NCI-H2227 (cell line): ENCODE results near the gene SCGB3A2.

Experiments used
- DNase-seq: peaks from one replicate; lab custom pipeline; 2025; ENCODE audit not compliant: unreplicated experiment; lab: John Stamatoyannopoulos, UW

The SCGB3A2 gene

DNA sequence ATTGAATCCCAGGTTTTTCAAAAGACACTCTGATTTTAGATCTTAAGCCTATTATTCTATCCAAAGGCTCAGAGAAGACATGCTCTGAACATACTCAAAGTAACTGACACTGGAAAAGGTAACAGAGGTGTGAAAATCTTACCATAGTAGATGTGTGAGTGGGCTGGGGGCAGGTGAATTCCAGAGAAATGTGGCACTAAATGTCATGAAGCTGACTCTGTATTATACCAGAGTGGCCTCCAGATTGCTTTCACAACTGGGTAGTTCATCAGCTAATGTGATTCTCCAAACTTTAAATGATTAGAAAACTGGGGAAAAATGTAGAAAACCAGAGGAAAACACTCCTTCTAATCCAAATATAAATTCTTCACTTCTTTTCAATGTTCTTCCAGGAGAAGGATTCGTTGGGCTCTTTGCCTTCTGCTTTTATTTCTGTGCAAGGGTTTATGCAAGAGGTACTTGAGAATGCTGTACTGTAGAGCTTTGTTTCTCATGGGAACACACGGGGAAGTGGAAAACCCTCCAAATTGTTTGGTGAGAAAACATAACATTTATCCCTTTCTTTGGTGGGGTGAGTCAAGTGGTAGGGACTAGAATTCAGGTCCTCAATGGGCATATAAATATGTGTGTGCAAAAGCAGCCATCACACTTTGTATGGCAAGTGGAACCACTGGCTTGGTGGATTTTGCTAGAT, at the start of gene SCGB3A2:
Gene SCGB3A2, plus strand, starts transcription at position 646 of the 694 bp plus-strand sequence. CDS start 93 bp downstream, outside the sequence.
- no peak for DNase-seq

GRCh38 chr5:147830035-147830434, 48.5 kb upstream of the SCGB3A2 start:
- no peak for DNase-seq

GRCh38 chr5:147831465-147831864, 47.0 kb upstream of the SCGB3A2 start, which contains the start of gene SPINK1:
TSS of gene SPINK1 (minus strand) at chr5:147831671. CDS start at chr5:147831577, 94 bp downstream.
- no peak for DNase-seq

DNA sequence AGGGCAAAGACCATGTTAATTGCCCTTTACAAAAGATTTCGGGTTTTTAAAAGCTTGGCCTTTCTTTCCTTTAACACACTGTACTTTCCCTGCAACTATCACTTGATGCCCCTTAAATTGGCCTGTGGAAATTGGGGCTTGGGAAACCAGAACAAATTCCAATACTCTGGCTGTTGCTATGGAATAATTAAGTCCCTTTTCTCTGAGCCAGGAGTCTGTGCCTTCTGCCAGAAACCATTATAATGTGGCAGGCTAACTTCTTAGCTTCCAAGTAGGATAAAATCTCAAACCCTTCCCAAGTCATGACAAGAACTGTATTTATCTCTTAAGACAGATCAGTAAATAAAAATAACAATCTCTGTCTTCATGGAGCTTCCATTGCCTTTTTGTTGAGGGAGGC, 46.0 kb upstream of the SCGB3A2 start:
- no peak for DNase-seq

- DNase-seq = no peak
Measured at GRCh38 chr5:147835386-147835798, 43.1 kb upstream of the SCGB3A2 start.

DNA sequence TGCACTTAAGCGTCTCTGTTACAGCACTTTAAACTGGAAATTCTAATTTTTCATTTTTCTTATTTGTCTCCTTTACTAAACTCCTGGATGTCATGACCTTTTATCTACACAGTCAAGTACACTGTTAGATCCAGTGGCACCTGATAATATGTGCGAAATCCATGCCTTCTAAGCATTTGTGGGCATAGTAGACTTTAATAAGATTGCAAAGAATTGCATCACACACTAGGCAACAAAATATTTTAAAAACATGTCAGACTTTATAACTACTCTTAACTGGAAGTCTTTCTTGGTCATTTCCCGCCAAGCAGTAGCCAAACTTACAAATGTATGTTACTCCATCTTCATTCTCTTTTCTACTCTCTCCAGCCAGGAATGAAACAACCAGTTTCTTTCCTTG, 42.1 kb upstream of the SCGB3A2 start:
- no peak for DNase-seq

GRCh38 chr5:147842869-147843268, 35.6 kb upstream of the SCGB3A2 start:
- DNase-seq = no peak

GRCh38 chr5:147844846-147845245, 33.7 kb upstream of the SCGB3A2 start:
- DNase-seq = no peak

DNA sequence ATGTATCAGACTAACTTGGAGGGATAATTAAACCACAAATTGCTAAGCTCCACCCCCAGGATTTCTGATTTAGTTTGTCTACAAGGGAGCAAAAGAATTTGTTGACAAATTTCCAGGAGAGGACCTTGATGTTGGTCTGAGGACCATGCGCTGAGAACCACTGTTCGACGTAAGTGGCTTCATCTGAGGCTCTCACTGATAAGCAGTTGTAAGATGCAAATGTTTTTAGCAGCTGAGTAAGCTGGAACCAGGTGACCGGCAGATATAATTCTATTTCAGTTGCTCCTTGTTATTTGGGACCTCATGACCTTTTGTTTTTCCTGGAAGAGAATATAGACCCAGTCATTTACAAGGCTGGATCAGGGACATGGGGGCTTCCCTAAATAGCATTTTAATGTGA, 32.9 kb upstream of the SCGB3A2 start:
- DNase-seq = no peak

GRCh38 chr5:147849226-147849625, 29.3 kb upstream of the SCGB3A2 start:
- no peak for DNase-seq

DNA sequence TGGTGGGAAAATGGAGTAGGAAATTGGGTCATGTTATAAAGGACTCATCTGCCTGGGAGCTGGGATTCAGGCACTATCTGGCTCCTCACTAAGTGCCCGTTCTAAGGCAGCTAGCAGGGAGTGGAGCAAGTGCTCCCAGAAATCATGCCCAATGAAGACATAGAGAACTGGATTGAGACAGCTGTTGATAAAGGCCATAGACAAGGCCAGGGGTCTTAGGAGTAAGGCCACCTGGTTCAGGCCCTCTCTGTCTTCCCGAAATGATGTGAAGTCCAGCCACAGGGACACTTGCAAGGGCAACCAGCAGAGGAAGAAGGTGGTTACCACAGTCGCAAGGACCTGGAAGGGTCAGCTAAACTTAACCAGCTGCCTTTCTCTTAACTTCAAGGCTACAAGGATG, 26.9 kb upstream of the SCGB3A2 start:
- DNase-seq = no peak

DNA sequence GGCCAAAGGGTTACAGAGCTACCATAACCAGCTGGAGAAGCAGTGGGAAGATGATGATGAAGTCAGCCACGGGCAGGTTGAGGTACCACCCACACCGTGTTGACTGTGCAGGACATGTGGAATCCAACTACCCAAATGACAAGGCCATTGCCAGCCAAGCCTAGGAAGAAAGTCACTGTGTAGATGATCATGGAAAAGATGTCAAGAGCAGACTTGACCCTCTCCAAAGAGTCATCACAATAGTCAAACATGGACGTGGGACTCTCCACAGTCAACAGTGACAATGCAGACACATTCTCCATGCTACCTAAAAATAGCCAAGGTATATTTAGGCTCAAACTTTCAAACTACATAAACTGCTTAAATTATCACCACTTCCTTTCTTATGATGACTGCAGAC, 26.1 kb upstream of the SCGB3A2 start:
- no peak for DNase-seq

- DNase-seq = no peak
Measured at GRCh38 chr5:147853372-147853987, 25.0 kb upstream of the SCGB3A2 start.

DNA sequence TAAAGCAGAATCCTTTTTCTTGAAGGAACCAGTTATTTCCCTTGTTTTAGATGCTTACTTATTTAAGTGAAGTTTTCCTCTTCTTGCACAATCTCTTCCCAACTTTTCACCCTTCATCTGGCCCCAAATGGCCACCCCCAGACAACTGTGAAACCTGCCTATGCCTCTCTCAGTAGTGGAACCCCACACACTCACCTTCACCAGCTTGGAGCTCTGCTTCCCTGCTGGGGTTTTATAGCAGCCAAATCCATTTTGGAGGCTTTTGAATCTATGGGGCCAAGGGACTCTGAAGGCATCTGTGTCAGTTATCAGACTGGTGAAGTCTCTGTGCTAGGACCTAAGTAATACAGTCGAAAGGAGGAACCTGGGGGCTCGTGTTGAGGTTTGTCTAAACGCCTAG, 24.2 kb upstream of the SCGB3A2 start:
- no peak for DNase-seq

DNA sequence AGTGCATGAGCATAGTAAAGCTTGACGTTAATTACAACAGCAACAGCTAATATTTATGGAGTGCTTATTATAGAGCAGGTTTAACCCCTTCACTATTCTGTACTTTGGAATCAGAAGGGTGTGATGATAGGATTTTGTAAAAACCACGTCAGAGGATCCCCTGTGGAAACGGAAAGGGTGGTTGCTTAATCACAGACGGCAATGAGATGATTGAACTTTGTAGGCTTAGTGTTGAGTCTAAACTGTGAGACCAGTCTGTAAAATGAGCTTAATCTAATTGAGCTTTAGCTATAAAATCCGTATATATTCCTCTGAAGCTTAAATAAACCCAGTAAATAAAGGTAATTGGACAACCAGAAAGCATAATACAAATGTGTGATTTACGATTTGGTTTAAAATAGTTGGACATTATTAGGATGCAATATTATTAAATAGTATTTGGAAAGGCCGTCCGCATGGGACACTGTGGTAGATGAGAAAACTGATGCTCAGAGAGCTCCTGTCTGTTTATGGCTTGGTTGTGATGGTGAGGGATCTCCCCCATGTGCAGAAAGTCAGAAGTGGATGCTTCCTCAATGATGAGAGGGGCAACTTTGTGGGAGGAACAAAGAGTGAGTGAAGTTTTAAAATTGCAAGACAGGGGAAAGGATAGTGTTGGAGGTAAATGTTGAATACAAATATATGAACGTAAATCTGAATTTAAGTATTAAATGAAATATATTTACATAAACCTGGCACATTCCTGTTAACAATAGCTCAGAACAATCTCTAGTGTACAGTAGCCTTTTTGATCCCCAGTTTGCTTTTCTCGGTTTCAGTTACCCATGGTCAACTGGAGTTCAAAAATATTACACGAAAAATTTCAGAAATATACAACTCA, 23.4 kb upstream of the SCGB3A2 start:
- no peak for DNase-seq

- DNase-seq = no peak
Measured at GRCh38 chr5:147855774-147856069, 22.8 kb upstream of the SCGB3A2 start.

DNA sequence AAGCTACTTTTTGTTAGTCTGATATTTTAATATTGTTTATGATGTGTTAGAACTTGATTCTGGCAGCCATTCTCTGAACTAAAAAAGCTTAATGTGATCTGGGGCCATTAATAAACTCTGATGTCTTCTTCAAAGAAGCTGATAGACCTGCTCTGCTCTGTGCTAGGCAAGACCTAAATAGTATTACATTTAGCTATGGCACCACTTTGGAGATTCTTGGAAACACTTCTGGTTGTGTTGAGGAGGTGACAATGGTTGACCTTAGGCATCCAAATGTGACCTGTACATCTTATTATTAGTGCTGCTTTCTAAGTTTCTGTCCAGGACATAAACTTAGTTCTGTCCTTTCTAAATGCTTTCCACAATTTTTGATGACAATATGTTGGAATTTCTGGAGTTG, 21.7 kb upstream of the SCGB3A2 start:
- DNase-seq = no peak

GRCh38 chr5:147857302-147858129, 21.0 kb upstream of the SCGB3A2 start:
- DNase-seq = peak; percentile 48

GRCh38 chr5:147858565-147858964, 19.9 kb upstream of the SCGB3A2 start:
- DNase-seq = no peak

DNA sequence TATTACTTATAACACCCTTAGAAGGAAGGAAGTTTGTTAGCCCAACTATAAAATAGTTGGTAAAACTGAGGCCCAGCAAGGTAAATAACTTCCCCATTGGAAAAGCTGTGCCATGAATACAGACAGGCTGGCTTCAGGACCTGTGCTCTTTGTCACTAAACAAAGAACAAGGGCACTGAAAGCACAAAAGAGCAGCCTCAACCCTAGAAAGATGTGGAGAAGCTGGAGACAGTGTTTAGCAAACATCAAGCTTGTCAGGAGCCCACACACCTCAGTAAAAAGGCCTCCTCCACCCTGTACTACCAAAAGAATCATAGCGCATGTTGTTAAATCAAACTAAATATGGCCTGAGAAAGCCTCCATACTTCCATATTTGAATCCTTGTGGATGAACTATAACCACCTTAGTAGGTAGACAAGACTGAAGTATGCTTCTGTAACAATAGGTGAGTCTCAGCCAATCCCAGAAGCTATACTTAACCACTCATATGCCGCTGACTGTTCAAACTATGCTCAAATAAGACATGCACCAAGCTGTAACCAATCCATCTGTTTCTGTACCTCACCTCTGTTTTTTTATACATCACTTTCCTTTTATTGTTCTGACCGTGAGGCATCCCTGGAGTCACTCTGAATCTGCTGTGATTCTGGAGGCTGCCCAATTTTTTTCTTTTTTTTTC, 18.4 kb upstream of the SCGB3A2 start:
- DNase-seq = no peak

DNA sequence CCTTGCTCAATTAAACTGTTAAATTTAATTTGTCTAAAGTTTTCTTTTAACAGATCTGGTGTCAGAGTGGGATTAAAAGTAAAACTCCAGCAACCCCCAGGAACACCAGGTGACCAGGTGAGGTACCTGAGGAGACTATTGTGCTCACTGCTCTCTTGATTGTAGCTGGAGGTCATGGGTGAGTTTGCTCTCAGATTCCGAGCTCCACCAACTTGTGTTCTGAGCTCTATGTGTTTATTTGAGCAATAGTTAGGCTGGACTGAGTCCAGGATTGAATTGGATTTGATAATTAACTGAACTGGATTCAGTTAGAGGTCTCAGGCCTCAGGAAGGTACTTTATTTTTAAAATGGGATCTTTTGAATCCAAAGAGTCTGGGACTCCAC, 17.9 kb upstream of the SCGB3A2 start:
- DNase-seq = no peak
